HEK293 (cell line): ENCODE measurements around the gene PLEKHF1.

Experiments used
- BCL11A ChIP-seq: fragments of 450-650 bp; formaldehyde crosslinking; IDR thresholded peaks from 2 replicates; pipeline ENCODE4 v1.5.1; 2016; ENCODE audit warnings: low read depth, missing biosample characterization, missing genetic modification characterization
- CTCF ChIP-seq: fragments of 450-650 bp; formaldehyde crosslinking; IDR thresholded peaks from 2 replicates; pipeline ENCODE4 v1.5.1; 2016; ENCODE audit warnings: missing biosample characterization, missing genetic modification characterization
- KLF10 ChIP-seq: fragments of 450-650 bp; IDR thresholded peaks from 2 replicates; pipeline ENCODE4 v1.5.1; 2018; ENCODE audit warnings: missing biosample characterization, mild to moderate bottlenecking, missing genetic modification characterization
- ZBTB7A ChIP-seq: fragments of 450-650 bp; formaldehyde crosslinking; IDR thresholded peaks from 2 replicates; pipeline ENCODE4 v1.5.1; 2016; ENCODE audit warnings: low read depth, missing biosample characterization, missing genetic modification characterization
- ZNF26 ChIP-seq: fragments of 450-650 bp; formaldehyde crosslinking; IDR thresholded peaks from 2 replicates; pipeline ENCODE4 v1.5.1; 2016; ENCODE audit warnings: missing biosample characterization, missing genetic modification characterization
- ZNF274 ChIP-seq, 2 experiments: fragments of 200-500 bp in 1 of 2; fragments of 450-650 bp in 1 of 2; sonication (Bioruptor generic) in 1 of 2; formaldehyde crosslinking in 1 of 2; IDR thresholded peaks; 2 replicates each; pipeline versions ENCODE4 v1.5.1 to v1.6.1; 2014 to 2016; ENCODE audit warnings: borderline replicate concordance in 1 of 2, inconsistent platforms in 1 of 2, low read length in 1 of 2, missing biosample characterization in 1 of 2, missing genetic modification characterization in 1 of 2
- ZNF311 ChIP-seq: fragments of 450-650 bp; formaldehyde crosslinking; IDR thresholded peaks from 2 replicates; pipeline ENCODE4 v1.5.1; 2017; ENCODE audit warnings: missing biosample characterization, missing genetic modification characterization, borderline replicate concordance
- ZNF692 ChIP-seq: fragments of 450-650 bp; formaldehyde crosslinking; IDR thresholded peaks from 2 replicates; pipeline ENCODE4 v1.5.1; 2016; ENCODE audit warnings: missing biosample characterization, missing genetic modification characterization

GRCh38 chr19:29645491-29645867 lies 19.8 kb upstream of the PLEKHF1 start:
- TF ChIP-seq ZBTB7A (tag by site-specific recombination) = no peak
- TF ChIP-seq ZNF311 (tag by site-specific recombination) = no peak
- TF ChIP-seq CTCF (tag by site-specific recombination) = no peak
- no peak for TF ChIP-seq BCL11A (tag by site-specific recombination)
- no peak for TF ChIP-seq ZNF692 (tag by site-specific recombination)
- no peak for TF ChIP-seq ZNF274 (IDR thresholded peaks at IDR 0.05; ENCODE audit: low read length)
- TF ChIP-seq ZNF274 (tag by site-specific recombination; IDR thresholded peaks at IDR 0.05; ENCODE audit: borderline replicate concordance) = no peak
- TF ChIP-seq KLF10 (tag by site-specific recombination) = no peak
- no peak for TF ChIP-seq ZNF26
